ENCODE measurements around the gene EFNA2. TPM values are rescaled to one million over a fixed set of nuclear protein-coding genes. Genes with fewer than 3 reads are reported as not detected.
A peak's percentile ranks its signal among the peaks of the same experiment; 100 is the strongest.

Gene EFNA2
- total RNA-seq, 1 experiment from 2014 or later = 11.4 TPM

- TF ChIP-seq, protein P1, sequence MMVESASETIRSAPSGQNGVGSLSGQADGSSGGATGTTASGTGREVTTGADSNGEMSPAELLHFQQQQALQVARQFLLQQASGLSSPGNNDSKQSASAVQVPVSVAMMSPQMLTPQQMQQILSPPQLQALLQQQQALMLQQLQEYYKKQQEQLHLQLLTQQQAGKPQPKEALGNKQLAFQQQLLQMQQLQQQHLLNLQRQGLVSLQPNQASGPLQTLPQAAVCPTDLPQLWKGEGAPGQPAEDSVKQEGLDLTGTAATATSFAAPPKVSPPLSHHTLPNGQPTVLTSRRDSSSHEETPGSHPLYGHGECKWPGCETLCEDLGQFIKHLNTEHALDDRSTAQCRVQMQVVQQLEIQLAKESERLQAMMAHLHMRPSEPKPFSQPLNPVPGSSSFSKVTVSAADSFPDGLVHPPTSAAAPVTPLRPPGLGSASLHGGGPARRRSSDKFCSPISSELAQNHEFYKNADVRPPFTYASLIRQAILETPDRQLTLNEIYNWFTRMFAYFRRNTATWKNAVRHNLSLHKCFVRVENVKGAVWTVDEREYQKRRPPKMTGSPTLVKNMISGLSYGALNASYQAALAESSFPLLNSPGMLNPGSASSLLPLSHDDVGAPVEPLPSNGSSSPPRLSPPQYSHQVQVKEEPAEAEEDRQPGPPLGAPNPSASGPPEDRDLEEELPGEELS (CRISPR knock-in tag; IDR thresholded peaks at IDR 0.05) = no peak
- TF ChIP-seq NR1H2 (CRISPR knock-in tag; IDR thresholded peaks at IDR 0.05) (no peak), JUN (CRISPR knock-in tag; IDR thresholded peaks at IDR 0.05) (no peak)
These were observed 28.1 kb upstream of the EFNA2 start (continued) for GRCh38 chr19:1257475-1258162.

GRCh38 chr19:1258163-1258492 is 27.5 kb upstream of the EFNA2 start:
- ChIA-PET CTCF (interaction anchor here (1.0 to 15.6 kb wide), 3 partner anchors 8 to 133 kb away, joined by 5 to 648 read pairs (median 17); partner anchors contain the start of gene ATP5F1D), POLR2A (interaction anchor here (3.6 kb wide), 1 partner anchor 10 kb away, joined by 31 read pairs; the partner anchor contains the start of gene CIRBP)
- H3K27ac Mint-ChIP-seq = peak overlapping the region; percentile 78; the same call in 1 of the 2 replicates
- peaks cover 33% of the 10 kb centered on the region for H3K36me3 Mint-ChIP-seq
- H3K27me3 Mint-ChIP-seq (ENCODE audit: low read depth) = no peaks in the 10 kb centered on the region
- H3K9me3 Mint-ChIP-seq = no peaks in the 10 kb centered on the region
- ATAC-seq (no peak), DNase-seq (ENCODE audit: low spot score) (no peak)
- TF ChIP-seq JUN (CRISPR knock-in tag; IDR thresholded peaks at IDR 0.05) = no peak
- TF ChIP-seq, protein P2, sequence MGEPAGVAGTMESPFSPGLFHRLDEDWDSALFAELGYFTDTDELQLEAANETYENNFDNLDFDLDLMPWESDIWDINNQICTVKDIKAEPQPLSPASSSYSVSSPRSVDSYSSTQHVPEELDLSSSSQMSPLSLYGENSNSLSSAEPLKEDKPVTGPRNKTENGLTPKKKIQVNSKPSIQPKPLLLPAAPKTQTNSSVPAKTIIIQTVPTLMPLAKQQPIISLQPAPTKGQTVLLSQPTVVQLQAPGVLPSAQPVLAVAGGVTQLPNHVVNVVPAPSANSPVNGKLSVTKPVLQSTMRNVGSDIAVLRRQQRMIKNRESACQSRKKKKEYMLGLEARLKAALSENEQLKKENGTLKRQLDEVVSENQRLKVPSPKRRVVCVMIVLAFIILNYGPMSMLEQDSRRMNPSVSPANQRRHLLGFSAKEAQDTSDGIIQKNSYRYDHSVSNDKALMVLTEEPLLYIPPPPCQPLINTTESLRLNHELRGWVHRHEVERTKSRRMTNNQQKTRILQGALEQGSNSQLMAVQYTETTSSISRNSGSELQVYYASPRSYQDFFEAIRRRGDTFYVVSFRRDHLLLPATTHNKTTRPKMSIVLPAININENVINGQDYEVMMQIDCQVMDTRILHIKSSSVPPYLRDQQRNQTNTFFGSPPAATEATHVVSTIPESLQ (CRISPR knock-in tag; IDR thresholded peaks at IDR 0.05) = no peak
- no peak for TF ChIP-seq SP1 (CRISPR knock-in tag; conservative IDR thresholded peaks at IDR 0.05)
- TF ChIP-seq AFF4 (CRISPR knock-in tag; IDR thresholded peaks at IDR 0.05; ENCODE audit: borderline replicate concordance) = no peak
- no peak for TF ChIP-seq ZNF219 (CRISPR knock-in tag; IDR thresholded peaks at IDR 0.05; ENCODE audit: borderline replicate concordance)
- TF ChIP-seq MYBL2 (CRISPR knock-in tag; IDR thresholded peaks at IDR 0.05) = no peak
- no peak for TF ChIP-seq ATF1 (CRISPR knock-in tag; IDR thresholded peaks at IDR 0.05)
- no peak for TF ChIP-seq EMX1 (CRISPR knock-in tag; IDR thresholded peaks at IDR 0.05)
- TF ChIP-seq, protein P3, sequence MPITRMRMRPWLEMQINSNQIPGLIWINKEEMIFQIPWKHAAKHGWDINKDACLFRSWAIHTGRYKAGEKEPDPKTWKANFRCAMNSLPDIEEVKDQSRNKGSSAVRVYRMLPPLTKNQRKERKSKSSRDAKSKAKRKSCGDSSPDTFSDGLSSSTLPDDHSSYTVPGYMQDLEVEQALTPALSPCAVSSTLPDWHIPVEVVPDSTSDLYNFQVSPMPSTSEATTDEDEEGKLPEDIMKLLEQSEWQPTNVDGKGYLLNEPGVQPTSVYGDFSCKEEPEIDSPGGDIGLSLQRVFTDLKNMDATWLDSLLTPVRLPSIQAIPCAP (CRISPR knock-in tag; IDR thresholded peaks at IDR 0.05) = no peak
- no peak for TF ChIP-seq ZNF396 (CRISPR knock-in tag; IDR thresholded peaks at IDR 0.05; ENCODE audit: borderline replicate concordance)
- TF ChIP-seq GTF2I (CRISPR knock-in tag; conservative IDR thresholded peaks at IDR 0.05) = no peak
- no peak for TF ChIP-seq CDX4 (CRISPR knock-in tag; IDR thresholded peaks at IDR 0.05; ENCODE audit: borderline replicate concordance)
- TF ChIP-seq, protein P4, sequence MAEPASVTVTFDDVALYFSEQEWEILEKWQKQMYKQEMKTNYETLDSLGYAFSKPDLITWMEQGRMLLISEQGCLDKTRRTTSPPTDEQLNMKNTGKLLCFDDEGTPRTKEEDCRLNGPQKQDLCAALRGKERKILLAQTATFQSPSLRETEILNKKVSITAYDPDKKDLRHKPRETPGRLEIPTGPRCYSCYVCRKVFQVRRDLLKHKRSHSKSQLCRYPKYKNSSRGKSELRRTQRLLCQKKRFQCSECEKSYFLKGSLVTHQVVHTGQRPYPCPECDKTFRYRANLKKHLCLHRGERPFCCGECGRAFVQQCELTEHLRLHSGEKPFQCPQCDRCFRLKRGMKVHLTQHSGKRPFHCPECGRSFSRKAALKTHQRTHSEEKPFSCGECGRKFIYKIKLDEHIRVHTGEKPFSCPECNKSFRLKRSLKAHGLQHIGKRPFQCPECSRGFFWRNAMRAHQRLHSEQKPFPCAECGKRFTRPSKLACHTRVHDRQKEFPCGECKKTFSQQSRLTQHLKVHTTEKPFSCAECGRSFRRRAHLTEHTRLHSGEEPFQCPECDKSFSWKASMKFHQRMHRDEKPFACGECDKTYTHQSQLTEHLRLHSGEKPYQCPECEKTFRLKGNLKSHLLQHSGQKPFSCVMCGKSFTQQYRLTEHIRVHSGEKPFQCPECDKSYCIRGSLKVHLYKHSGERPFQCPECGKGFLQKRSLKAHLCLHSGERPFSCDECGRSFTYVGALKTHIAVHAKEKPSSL (CRISPR knock-in tag; conservative IDR thresholded peaks at IDR 0.05) = no peak
- no peak for TF ChIP-seq JAZF1 (CRISPR knock-in tag; IDR thresholded peaks at IDR 0.05)
- no peak for TF ChIP-seq ZNF263 (CRISPR knock-in tag; IDR thresholded peaks at IDR 0.05; ENCODE audit: low read depth)
- TF ChIP-seq HMGA2 (CRISPR knock-in tag; IDR thresholded peaks at IDR 0.05) = no peak
- H3K4me3 Mint-ChIP-seq = 0 out of 2 replicates have a peak overlapping the region, but pooled peaks have one; percentile 4
- peaks cover 47% of the 10 kb centered on the region for H3K4me1 Mint-ChIP-seq

All from WTC11 (cell line).